OCI-LY7 (cell line): ENCODE data around the gene ZNF318. TPM values are rescaled to one million over a fixed set of nuclear protein-coding genes. Genes with fewer than 3 reads are reported as not detected.

ENCODE experiments used
- BruUV-seq: library from RNA; stranded (reverse); fragments of 400-500 nt; replicated peaks from 2 replicates; lab custom pipeline; 2021; lab: Mats Ljungman, UMichigan
- CTCF ChIA-PET: fragments of 300-600 bp; sonication (Branson Sonifier 250); formaldehyde crosslinking; loops from one replicate; lab custom pipeline; 2022; ENCODE audit warnings: antibody characterized with exemption; ENCODE audit not compliant: unreplicated experiment; lab: Charles Lee
- POLR2A ChIA-PET: fragments of 300-600 bp; sonication (Branson Sonifier 250); formaldehyde crosslinking; loops from one replicate; lab custom pipeline; 2022; ENCODE audit warnings: antibody characterized with exemption; lab: Charles Lee
- DNase-seq: peaks from one replicate; pipeline ENCODE4 v3.0.0-alpha.2; 2015; ENCODE audit warnings: low spot score
- H2AFZ ChIP-seq: fragments of 200-600 bp; sonication (generic), shearing (Covaris generic); 2 replicates; pipeline ENCODE4 v1.6.1; 2014; ENCODE audit warnings: mild to moderate bottlenecking, antibody characterized with exemption, low read length, moderate library complexity
- H3K27ac ChIP-seq: fragments of 200-600 bp; sonication (generic); 2 replicates; pipeline ENCODE4 v1.5.1; 2014; ENCODE audit warnings: mixed run types, low read depth, mild to moderate bottlenecking, moderate library complexity, low read length, inconsistent platforms; ENCODE audit not compliant: poor library complexity, severe bottlenecking
- H3K36me3 ChIP-seq: fragments of 200-600 bp; sonication (generic); 2 replicates; pipeline ENCODE4 v1.6.1; 2014; ENCODE audit warnings: mild to moderate bottlenecking, antibody characterized with exemption, low read length, moderate library complexity, mixed read lengths; ENCODE audit not compliant: insufficient read depth
- H3K4me1 ChIP-seq: fragments of 200-600 bp; sonication (generic); 2 replicates; pipeline ENCODE4 v1.5.1; 2014; ENCODE audit warnings: mild to moderate bottlenecking, low read length; ENCODE audit not compliant: insufficient read depth, poor library complexity, severe bottlenecking
- H3K4me2 ChIP-seq: fragments of 200-600 bp; sonication (generic); 2 replicates; pipeline ENCODE4 v1.6.1; 2014; ENCODE audit warnings: mild to moderate bottlenecking, low read length
- H3K4me3 ChIP-seq: fragments of 200-600 bp; sonication (generic); 2 replicates; pipeline ENCODE4 v1.5.1; 2014; ENCODE audit warnings: mild to moderate bottlenecking, low read depth, low read length; ENCODE audit not compliant: poor library complexity, severe bottlenecking
- H3K79me2 ChIP-seq: fragments of 200-600 bp; sonication (generic); 2 replicates; pipeline ENCODE4 v1.6.1; 2016; ENCODE audit warnings: low read depth, mild to moderate bottlenecking, low read length, moderate library complexity, mixed read lengths; ENCODE audit not compliant: insufficient read depth
- H3K9me2 ChIP-seq: fragments of 200-600 bp; sonication (generic); 2 replicates; pipeline ENCODE4 v1.6.1; 2016; ENCODE audit warnings: mild to moderate bottlenecking, low read length, mixed read lengths; ENCODE audit not compliant: insufficient read depth
- H3K9me3 ChIP-seq: fragments of 200-600 bp; sonication (generic); 2 replicates; pipeline ENCODE4 v1.6.1; 2014; ENCODE audit warnings: mild to moderate bottlenecking, mixed run types, low read length, mixed read lengths
- H4K20me1 ChIP-seq: fragments of 200-600 bp; sonication (generic); 2 replicates; pipeline ENCODE4 v1.6.1; 2014; ENCODE audit warnings: mild to moderate bottlenecking, antibody characterized with exemption, low read length, moderate library complexity, mixed read lengths; ENCODE audit not compliant: insufficient read depth
- EZH2phosphoT487 ChIP-seq: fragments of 200-600 bp; sonication (generic); IDR thresholded peaks from 2 replicates; pipeline ENCODE4 v1.6.1; 2018; ENCODE audit warnings: low read depth, borderline replicate concordance, mild to moderate bottlenecking, mixed run types, antibody characterized with exemption, low read length, moderate library complexity, mixed read lengths
- intact Hi-C: fragments of 100-400 bp; cut with micrococcal nuclease; formaldehyde crosslinking; loops from one replicate; pipeline ENCODE4 v1.10.0; 2022; ENCODE audit not compliant: unreplicated experiment
- total RNA-seq, 2 experiments: library from RNA; depleted of rRNA in 1 of 2; stranded (reverse); fragments of >200 nt in 1 of 2; shearing (Covaris generic) in 1 of 2; gene quantifications; 2 replicates each; pipeline ENCODE4 v1.2.3, GENCODE V29; 2014 to 2022
- TF ChIP-seq, protein P1 (sequence below): fragments of 200-600 bp; sonication (generic); conservative IDR thresholded peaks from 2 replicates; pipeline ENCODE4 v1.5.1; 2014; ENCODE audit warnings: mild to moderate bottlenecking, antibody characterized with exemption, low read length, moderate library complexity, mixed read lengths

The ZNF318 gene
- total RNA-seq, 2 experiments from 2014 or later, result 12.8 to 24.4 TPM

DNA sequence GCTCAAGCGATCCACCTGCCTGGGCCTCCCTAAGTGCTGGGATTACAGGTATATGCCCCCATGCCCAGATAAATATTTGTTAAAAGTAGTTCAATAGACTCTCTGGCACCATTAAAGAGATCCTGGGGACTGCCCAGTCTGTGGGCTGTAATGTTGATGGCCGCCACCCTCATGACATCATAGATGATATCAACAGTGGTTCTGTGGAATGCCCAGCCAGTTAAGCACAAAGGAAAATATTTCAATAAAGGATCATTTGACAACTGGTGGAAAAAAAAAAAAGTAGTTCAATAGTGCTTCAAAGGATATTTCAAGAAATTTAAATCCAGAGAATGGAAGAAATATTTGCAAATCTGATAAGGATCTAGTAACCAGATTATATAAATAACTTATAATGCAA lies 59.3 kb downstream of the ZNF318 start:
- TF ChIP-seq, protein P1, sequence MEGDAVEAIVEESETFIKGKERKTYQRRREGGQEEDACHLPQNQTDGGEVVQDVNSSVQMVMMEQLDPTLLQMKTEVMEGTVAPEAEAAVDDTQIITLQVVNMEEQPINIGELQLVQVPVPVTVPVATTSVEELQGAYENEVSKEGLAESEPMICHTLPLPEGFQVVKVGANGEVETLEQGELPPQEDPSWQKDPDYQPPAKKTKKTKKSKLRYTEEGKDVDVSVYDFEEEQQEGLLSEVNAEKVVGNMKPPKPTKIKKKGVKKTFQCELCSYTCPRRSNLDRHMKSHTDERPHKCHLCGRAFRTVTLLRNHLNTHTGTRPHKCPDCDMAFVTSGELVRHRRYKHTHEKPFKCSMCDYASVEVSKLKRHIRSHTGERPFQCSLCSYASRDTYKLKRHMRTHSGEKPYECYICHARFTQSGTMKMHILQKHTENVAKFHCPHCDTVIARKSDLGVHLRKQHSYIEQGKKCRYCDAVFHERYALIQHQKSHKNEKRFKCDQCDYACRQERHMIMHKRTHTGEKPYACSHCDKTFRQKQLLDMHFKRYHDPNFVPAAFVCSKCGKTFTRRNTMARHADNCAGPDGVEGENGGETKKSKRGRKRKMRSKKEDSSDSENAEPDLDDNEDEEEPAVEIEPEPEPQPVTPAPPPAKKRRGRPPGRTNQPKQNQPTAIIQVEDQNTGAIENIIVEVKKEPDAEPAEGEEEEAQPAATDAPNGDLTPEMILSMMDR, result no peak
- no peak for TF ChIP-seq EZH2phosphoT487
- no peaks in the 10 kb centered on the region for H3K9me2 ChIP-seq
- no peak overlapping the region for H3K4me3 ChIP-seq
- no peak for DNase-seq
- ChIA-PET CTCF (interaction anchor here (0.6 kb wide), 1 partner anchor 85 kb away, joined by 3 read pairs; no protein-coding TSS in a partner anchor), POLR2A (no interaction called here)
- no peak overlapping the region for H2AFZ ChIP-seq
- H3K4me1 ChIP-seq, result peaks cover 18% of the 10 kb centered on the region
- no peaks in the 10 kb centered on the region for H3K79me2 ChIP-seq
- no peak overlapping the region for H3K27ac ChIP-seq
- BruUV-seq, result no TSS peak
- no peak overlapping the region for H3K4me2 ChIP-seq
- H3K9me3 ChIP-seq, result no peaks in the 10 kb centered on the region
- H3K36me3 ChIP-seq, result no peaks in the 10 kb centered on the region
- H4K20me1 ChIP-seq, result no peaks in the 10 kb centered on the region
- intact Hi-C loops, result no loop called here

DNA sequence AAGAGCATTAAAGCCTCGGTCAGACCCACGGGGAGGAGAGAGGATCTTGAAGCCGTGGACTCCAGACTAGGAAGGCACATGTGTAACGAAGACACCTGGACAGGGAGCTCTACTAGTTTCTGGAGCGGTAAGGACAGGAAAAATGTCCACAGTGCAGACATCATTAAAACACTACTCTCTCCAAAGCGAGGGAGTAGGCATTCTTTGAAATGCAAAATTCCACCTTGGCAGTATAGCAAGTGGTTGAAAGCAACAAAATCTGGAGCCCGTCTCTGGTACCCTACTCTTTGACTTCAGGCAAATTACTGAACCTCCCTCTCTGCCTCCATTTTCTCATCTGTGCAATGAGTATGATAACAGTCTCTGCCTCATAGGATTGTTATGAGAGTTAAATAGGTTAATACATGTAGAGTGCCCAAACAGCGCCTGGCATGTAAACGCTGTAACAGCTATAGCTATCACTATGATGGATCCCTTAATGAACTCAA lies 60.4 kb downstream of the ZNF318 start:
- intact Hi-C loops, result no loop called here
- DNase-seq, result no peak
- peak overlapping the region; percentile 60 for H3K4me2 ChIP-seq
- H3K9me2 ChIP-seq, result no peaks in the 10 kb centered on the region
- no peaks in the 10 kb centered on the region for H3K9me3 ChIP-seq
- no TSS peak for BruUV-seq
- no peaks in the 10 kb centered on the region for H4K20me1 ChIP-seq
- no peak overlapping the region for H3K27ac ChIP-seq
- no peak for TF ChIP-seq EZH2phosphoT487
- TF ChIP-seq, protein P1, result no peak
- no peaks in the 10 kb centered on the region for H3K79me2 ChIP-seq
- H3K4me3 ChIP-seq, result peak overlapping the region; percentile 59
- POLR2A ChIA-PET, result interaction anchor here (0.5 kb wide), 1 partner anchor 120 kb away, joined by 3 read pairs; no protein-coding TSS in a partner anchor
- H3K4me1 ChIP-seq, result peaks cover 18% of the 10 kb centered on the region
- peak overlapping the region; percentile 60; the same call in 1 of the 2 replicates for H2AFZ ChIP-seq
- CTCF ChIA-PET, result no interaction called here
- no peaks in the 10 kb centered on the region for H3K36me3 ChIP-seq
